NB4 (cell line): ENCODE measurements around the gene BTBD9.

Experiments
- DNase-seq: peaks from one replicate; pipeline ENCODE4 v3.0.0; 2010; ENCODE audit warnings: low read depth
- H3K4me3 ChIP-seq: one replicate; pipeline ENCODE4 v1.5.1; 2011; ENCODE audit warnings: mild to moderate bottlenecking, low read depth, low read length, moderate library complexity
- CTCF ChIP-seq: IDR thresholded peaks from one replicate; pipeline ENCODE4 v1.5.1; 2012; ENCODE audit warnings: low read depth, low read length
- MAX ChIP-seq: IDR thresholded peaks from 2 replicates; pipeline ENCODE4 v1.6.1; 2011; ENCODE audit warnings: low read depth, low read length
- MYC ChIP-seq: IDR thresholded peaks from 2 replicates; pipeline ENCODE4 v1.6.1; 2011; ENCODE audit warnings: low read depth, low read length
- POLR2A ChIP-seq: IDR thresholded peaks from 2 replicates; pipeline ENCODE4 v1.6.1; 2011; ENCODE audit warnings: mild to moderate bottlenecking; ENCODE audit not compliant: insufficient read length; ENCODE audit errors: extremely low read depth

The BTBD9 gene

GRCh38 chr6:38407192-38407591, 232.5 kb downstream of the BTBD9 start:
- no peak overlapping the region for H3K4me3 ChIP-seq
- no peak for TF ChIP-seq MAX
- no peak for TF ChIP-seq MYC
- no peak for TF ChIP-seq POLR2A
- no peak for TF ChIP-seq CTCF
- DNase-seq = no peak

GRCh38 chr6:38406096-38406495, 233.6 kb downstream of the BTBD9 start:
- TF ChIP-seq CTCF = no peak
- TF ChIP-seq MYC = no peak
- no peak for TF ChIP-seq MAX
- TF ChIP-seq POLR2A = no peak
- DNase-seq = no peak

DNA sequence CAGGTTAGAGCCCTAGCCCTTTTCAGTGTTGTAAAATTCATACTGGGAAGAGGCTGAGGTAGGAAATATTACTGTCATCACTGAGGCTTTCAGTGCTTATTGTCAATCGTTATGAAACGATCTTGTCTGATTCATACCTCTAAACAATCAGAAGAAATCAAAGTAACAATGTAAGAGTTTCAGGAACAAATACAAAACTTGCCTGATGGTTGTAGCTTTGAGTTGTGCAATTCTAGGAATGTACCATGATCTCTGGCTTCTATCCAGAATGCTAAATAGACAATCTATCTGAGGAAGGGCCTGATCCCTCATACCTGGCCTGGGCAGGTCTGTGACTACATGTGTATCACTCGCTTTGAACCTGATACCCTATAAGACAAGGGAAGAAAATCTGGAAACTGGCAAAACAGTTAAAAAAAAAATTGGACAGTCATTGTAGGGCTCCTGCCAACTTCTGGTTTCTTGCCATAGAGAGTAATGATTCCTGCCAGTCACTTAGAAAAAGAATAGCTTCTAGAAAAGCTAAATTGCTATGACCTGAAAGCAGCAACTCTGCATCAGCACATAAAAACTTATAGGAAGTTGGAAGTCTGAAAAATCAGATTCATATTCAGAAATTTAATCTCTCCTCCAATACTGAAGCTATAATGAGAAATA, 234.7 kb downstream of the BTBD9 start:
- no peak for DNase-seq
- H3K4me3 ChIP-seq = no peak overlapping the region
- TF ChIP-seq MAX (no peak), POLR2A (no peak), CTCF (no peak), MYC (no peak)

More at GRCh38 chr6:38406096-38406495, 233.6 kb downstream of the BTBD9 start:
- no peak overlapping the region for H3K4me3 ChIP-seq

GRCh38 chr6:38404355-38404754, 235.4 kb downstream of the BTBD9 start:
- TF ChIP-seq MYC = no peak
- no peak for TF ChIP-seq POLR2A
- TF ChIP-seq CTCF = no peak
- TF ChIP-seq MAX = no peak
- no peak for DNase-seq
- no peak overlapping the region for H3K4me3 ChIP-seq

GRCh38 chr6:38403548-38403947, 236.2 kb downstream of the BTBD9 start:
- H3K4me3 ChIP-seq = no peak overlapping the region
- DNase-seq = no peak
- TF ChIP-seq MAX (no peak), CTCF (no peak), POLR2A (no peak), MYC (no peak)

DNA sequence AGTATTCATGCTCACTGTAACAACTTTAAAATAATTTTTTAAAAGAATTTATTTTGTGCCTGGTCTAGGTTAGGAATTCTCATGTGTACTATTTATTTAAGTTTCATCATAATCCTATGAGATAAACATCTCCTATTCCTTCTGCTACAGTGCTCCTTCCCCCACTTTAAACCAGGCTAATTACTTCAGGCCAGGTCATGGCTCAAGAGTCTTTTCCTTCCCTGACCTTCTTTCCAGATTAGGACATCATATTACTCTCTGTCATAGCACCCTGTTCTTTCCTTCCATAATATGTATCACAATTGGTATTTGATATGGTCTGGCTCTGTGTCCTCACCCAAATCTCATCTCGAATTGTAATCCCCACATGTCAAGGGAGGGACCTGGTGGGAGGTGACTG, 239.0 kb downstream of the BTBD9 start:
- no peak for DNase-seq
- H3K4me3 ChIP-seq = no peak overlapping the region
- TF ChIP-seq MAX = no peak
- no peak for TF ChIP-seq CTCF
- TF ChIP-seq POLR2A = no peak
- TF ChIP-seq MYC = no peak
